ENCODE data around the gene DNPH1.

The DNPH1 gene

DNA sequence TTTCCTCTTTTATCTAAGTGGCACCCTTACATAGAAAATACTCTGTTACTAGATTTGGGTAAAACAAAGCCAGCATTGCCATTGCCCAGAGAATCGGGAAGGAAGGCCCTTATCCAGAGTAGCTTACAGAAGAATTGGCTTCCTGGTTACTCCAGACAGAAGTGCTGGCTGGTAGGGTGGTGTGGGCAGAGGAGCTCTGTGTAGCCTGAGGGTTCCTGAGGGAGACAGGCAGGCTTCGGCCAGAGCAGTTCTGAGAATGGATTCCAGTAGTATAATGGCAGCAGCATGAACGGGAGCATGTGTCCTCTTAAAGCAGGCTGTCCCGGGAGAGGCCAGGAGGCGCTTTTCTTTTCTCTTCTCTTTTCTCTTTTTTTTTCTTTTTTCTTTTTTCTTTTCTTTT, 35.4 kb downstream of the DNPH1 start:
- peaks cover 48 to 81% (median 65%) of the 10 kb centered on the region in 3 donors for H3K36me3 ChIP-seq
- TF ChIP-seq, protein P1, sequence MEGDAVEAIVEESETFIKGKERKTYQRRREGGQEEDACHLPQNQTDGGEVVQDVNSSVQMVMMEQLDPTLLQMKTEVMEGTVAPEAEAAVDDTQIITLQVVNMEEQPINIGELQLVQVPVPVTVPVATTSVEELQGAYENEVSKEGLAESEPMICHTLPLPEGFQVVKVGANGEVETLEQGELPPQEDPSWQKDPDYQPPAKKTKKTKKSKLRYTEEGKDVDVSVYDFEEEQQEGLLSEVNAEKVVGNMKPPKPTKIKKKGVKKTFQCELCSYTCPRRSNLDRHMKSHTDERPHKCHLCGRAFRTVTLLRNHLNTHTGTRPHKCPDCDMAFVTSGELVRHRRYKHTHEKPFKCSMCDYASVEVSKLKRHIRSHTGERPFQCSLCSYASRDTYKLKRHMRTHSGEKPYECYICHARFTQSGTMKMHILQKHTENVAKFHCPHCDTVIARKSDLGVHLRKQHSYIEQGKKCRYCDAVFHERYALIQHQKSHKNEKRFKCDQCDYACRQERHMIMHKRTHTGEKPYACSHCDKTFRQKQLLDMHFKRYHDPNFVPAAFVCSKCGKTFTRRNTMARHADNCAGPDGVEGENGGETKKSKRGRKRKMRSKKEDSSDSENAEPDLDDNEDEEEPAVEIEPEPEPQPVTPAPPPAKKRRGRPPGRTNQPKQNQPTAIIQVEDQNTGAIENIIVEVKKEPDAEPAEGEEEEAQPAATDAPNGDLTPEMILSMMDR (IDR thresholded peaks at IDR 0.05): no peak
- no peaks in the 10 kb centered on the region for H3K4me1 ChIP-seq
- H3K27ac ChIP-seq: no peak overlapping the region
- DNase-seq: peak in 1 of 2 donors; percentile 7
- no peak overlapping the region for H3K4me3 ChIP-seq
- H3K9me3 ChIP-seq: no peaks in the 10 kb centered on the region
- no peaks in the 10 kb centered on the region for H3K27me3 ChIP-seq
- intact Hi-C loops (cut with DNase I; ENCODE audit: low total_unique reads): no loop called here

DNA sequence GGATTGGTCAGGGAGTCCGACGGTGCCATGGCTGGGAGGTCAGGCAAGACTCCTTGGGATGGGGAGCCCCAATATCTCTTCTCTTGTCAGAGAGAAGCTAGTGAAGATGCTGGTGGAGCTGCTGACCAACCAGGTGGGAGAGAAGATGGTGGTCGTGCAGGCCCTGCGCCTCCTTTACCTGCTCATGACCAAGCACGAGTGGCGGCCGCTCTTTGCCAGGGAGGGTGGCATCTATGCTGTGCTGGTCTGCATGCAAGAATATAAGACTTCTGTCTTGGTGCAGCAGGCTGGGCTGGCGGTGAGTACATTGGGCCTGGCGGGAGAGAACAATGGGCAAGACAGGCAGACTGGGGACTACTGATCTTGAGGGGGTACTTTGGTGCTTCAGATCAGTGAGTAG, 36.4 kb downstream of the DNPH1 start:
- Histone ChIP-seq H3K27ac (no peak overlapping the region), H3K36me3 (peaks cover 40 to 81% (median 66%) of the 10 kb centered on the region in 3 donors), H3K4me3 (no peak overlapping the region), H3K27me3 (no peaks in the 10 kb centered on the region), H3K4me1 (no peaks in the 10 kb centered on the region), H3K9me3 (no peaks in the 10 kb centered on the region)
- TF ChIP-seq, protein P1 (IDR thresholded peaks at IDR 0.05): no peak
- DNase-seq: peak in 1 of 2 donors; percentile 50
- intact Hi-C loops (cut with DNase I; ENCODE audit: low total_unique reads): no loop called here

DNA sequence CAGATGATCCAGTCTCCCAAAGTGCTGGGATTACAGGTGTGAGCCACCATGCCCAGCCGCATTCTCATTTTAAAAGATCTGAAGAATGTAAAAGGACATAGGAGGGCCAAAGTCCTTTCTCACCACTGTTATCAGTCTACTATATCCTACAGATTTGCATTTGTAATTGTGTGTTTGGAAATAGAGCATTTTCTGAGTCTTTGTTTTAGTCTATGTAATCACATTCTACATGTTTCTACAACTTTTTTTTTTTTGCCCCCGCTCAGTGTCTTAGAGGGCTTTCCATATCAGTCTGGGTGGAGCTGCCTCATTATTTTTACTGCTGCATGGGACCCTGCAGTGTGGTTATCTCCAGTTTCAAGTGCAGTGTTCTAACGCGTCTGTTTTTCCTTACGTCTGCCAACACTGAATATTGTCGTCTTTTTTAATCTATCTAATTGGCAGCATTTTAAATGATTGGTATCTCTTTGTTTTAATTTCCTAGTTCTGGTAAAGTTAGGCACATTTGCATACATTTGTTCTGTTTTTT, 39.4 kb downstream of the DNPH1 start:
- TF ChIP-seq, protein P1 (IDR thresholded peaks at IDR 0.05): no peak
- Histone ChIP-seq H3K4me1 (no peaks in the 10 kb centered on the region), H3K4me3 (no peak overlapping the region), H3K27ac (no peak overlapping the region), H3K36me3 (peaks cover 10 to 81% (median 64%) of the 10 kb centered on the region in 3 donors), H3K9me3 (no peaks in the 10 kb centered on the region), H3K27me3 (no peaks in the 10 kb centered on the region)
- intact Hi-C loops (cut with DNase I; ENCODE audit: low total_unique reads): no loop called here
- DNase-seq: no peak

DNA sequence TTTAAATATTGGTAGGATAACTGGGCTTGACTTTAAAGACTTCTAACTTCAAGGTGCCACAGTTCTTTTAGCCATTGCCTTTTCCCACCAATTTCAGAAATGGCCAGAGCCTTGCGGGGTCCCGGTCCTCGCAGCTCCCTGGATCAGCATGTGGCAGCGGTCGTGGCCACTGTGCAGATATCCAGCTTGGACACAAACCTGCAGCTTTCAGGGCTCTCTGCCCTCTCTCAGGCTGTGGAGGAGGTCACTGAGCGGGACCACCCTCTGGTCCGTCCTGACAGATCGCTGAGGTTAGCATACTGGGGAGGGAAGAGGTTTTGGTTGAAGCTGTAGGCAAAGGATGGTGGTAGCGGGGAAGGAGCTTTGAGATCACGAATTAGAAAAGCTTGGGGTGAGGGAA, 40.9 kb downstream of the DNPH1 start:
- intact Hi-C loops (cut with DNase I; ENCODE audit: low total_unique reads): no loop called here
- DNase-seq: peak in 1 of 2 donors; percentile 31

DNA sequence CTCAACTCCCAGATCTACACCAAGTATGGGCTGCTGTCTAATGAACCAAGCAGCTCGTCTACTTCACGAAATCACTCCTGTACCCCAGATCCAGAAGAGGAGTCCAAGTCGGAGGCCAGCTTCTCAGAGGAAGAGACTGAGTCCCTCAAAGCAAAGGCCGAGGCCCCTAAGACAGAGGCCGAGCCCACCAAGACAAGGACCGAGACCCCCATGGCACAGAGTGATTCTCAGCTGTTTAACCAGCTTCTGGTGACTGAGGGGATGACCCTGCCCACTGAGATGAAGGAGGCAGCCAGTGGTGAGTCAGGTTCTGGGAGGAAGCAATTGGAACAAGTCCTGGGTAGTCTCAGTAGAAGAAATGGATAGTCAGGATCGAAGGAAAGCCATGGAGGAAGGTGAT, 41.5 kb downstream of the DNPH1 start:
- no peaks in the 10 kb centered on the region for H3K9me3 ChIP-seq
- TF ChIP-seq, protein P1 (IDR thresholded peaks at IDR 0.05): no peak
- no peaks in the 10 kb centered on the region for H3K27me3 ChIP-seq
- H3K4me3 ChIP-seq: no peak overlapping the region
- peaks cover 0 to 68% (median 45%) of the 10 kb centered on the region in 3 donors for H3K36me3 ChIP-seq
- intact Hi-C loops (cut with DNase I; ENCODE audit: low total_unique reads): no loop called here
- peaks cover 0 to 12% (median 5%) of the 10 kb centered on the region in 4 donors for H3K4me1 ChIP-seq
- peak in 1 of 2 donors; percentile 16 for DNase-seq
- no peak overlapping the region for H3K27ac ChIP-seq

More for the DNA sequence above, 40.9 kb downstream of the DNPH1 start:
- Histone ChIP-seq H3K36me3 (peaks cover 0 to 74% (median 50%) of the 10 kb centered on the region in 3 donors), H3K9me3 (no peaks in the 10 kb centered on the region), H3K4me3 (no peak overlapping the region), H3K4me1 (peaks cover 0 to 8% (median 2%) of the 10 kb centered on the region in 4 donors), H3K27ac (no peak overlapping the region), H3K27me3 (no peaks in the 10 kb centered on the region)
- TF ChIP-seq, protein P1 (IDR thresholded peaks at IDR 0.05): no peak

Measured in tibial artery (tissue), 4 donors.